CD4-positive, alpha-beta T cell (primary cell): Measurements from ENCODE around the gene ACER1. TPM values are rescaled to one million over a fixed set of nuclear protein-coding genes. Genes with fewer than 3 reads are reported as not detected.

Source experiments
- ATAC-seq: fragments of 200-7000 bp; cut with Tn5 transposase; one replicate; pipeline ENCODE4 v1.10.0; 2022; ENCODE audit warnings: mild to moderate bottlenecking; ENCODE audit not compliant: poor library complexity
- CTCF ChIA-PET: fragments of 350-600 bp; sonication (Branson Sonifier 250); formaldehyde crosslinking; loops from one replicate; lab custom pipeline; 2021; ENCODE audit warnings: antibody characterized with exemption, inconsistent platforms; lab: Charles Lee
- POLR2A ChIA-PET: fragments of 350-600 bp; sonication (Branson Sonifier 250); formaldehyde crosslinking; loops from one replicate; lab custom pipeline; 2021; ENCODE audit warnings: antibody characterized with exemption, inconsistent platforms; lab: Charles Lee
- DNase-seq, 14 experiments: peaks; one replicate each; pipeline ENCODE4 v3.0.0-alpha.2; 2013 to 2020; ENCODE audit warnings: mixed read lengths in 2 of 14
- H3K27ac ChIP-seq, 2 donors: one replicate each; pipeline versions ENCODE4 v1.5.1 to v1.7.0; 2013; ENCODE audit warnings: low read length in 2 of 2, low read depth in 1 of 2, mild to moderate bottlenecking in 1 of 2
- H3K27me3 ChIP-seq, 2 experiments: 1 replicate in 1 of 2; 2 replicates in 1 of 2; pipeline versions ENCODE4 v1.6.1 to v1.7.0; 2013; ENCODE audit warnings: low read length in 2 of 2, control low read depth in 1 of 2, mild to moderate bottlenecking in 1 of 2, moderate library complexity in 1 of 2; ENCODE audit not compliant: insufficient read depth in 2 of 2, control insufficient read depth in 1 of 2
- H3K36me3 ChIP-seq: one replicate; pipeline ENCODE4 v1.6.1; 2013; ENCODE audit warnings: low read length, control low read depth; ENCODE audit not compliant: insufficient read depth
- H3K4me1 ChIP-seq: one replicate; pipeline ENCODE4 v1.6.1; 2013; ENCODE audit warnings: low read length, control low read depth; ENCODE audit not compliant: insufficient read depth
- H3K4me3 ChIP-seq: one replicate; pipeline ENCODE4 v1.5.1; 2013; ENCODE audit warnings: mild to moderate bottlenecking, low read length, moderate library complexity
- H3K9me3 ChIP-seq, 2 experiments: 1 replicate in 1 of 2; 2 replicates in 1 of 2; pipeline versions ENCODE4 v1.6.1 to v1.7.0; 2013; ENCODE audit warnings: low read length in 2 of 2, mild to moderate bottlenecking in 2 of 2, control low read depth in 1 of 2, moderate library complexity in 1 of 2; ENCODE audit not compliant: control insufficient read depth in 1 of 2, insufficient read depth in 1 of 2
- H3K27ac Mint-ChIP-seq: one replicate; pipeline ENCODE4 v1.8.0; 2020; ENCODE audit warnings: mixed read lengths
- H3K27me3 Mint-ChIP-seq: one replicate; pipeline ENCODE4 v1.8.0; 2021; ENCODE audit warnings: mixed read lengths
- H3K36me3 Mint-ChIP-seq: one replicate; pipeline ENCODE4 v1.8.0; 2021; ENCODE audit warnings: low read depth, mixed read lengths
- H3K4me1 Mint-ChIP-seq: one replicate; pipeline ENCODE4 v1.8.0; 2021; ENCODE audit warnings: low read depth, mixed read lengths
- H3K4me3 Mint-ChIP-seq: one replicate; pipeline ENCODE4 v1.8.0; 2020; ENCODE audit warnings: mild to moderate bottlenecking, mixed read lengths
- H3K9me3 Mint-ChIP-seq: one replicate; pipeline ENCODE4 v1.8.0; 2020; ENCODE audit warnings: mixed read lengths
- intact Hi-C, 2 experiments: fragments of 100-400 bp; cut with DNase I in 1 of 2; cut with micrococcal nuclease in 1 of 2; formaldehyde crosslinking; loops; one replicate each; pipeline versions ENCODE4 v1.15.1 to v1.9.0; 2023 to 2025; cut with DNase I, micrococcal nuclease
- total RNA-seq, 174 experiments: library from RNA in 2 of 174; stranded (reverse) in 2 of 174; gene quantifications; one replicate each; pipeline ENCODE4 v1.2.3 and lab custom pipeline; 2021 to 2026
- TF ChIP-seq, protein P1 (sequence below): fragments of 200-600 bp; IDR thresholded peaks from one replicate; pipeline ENCODE4 v1.8.0; 2022; ENCODE audit warnings: antibody characterized with exemption, mild to moderate bottlenecking

ACER1 gene
- total RNA-seq, 2 experiments from 2014 or later, result 2.7 to 3.1 TPM

DNA sequence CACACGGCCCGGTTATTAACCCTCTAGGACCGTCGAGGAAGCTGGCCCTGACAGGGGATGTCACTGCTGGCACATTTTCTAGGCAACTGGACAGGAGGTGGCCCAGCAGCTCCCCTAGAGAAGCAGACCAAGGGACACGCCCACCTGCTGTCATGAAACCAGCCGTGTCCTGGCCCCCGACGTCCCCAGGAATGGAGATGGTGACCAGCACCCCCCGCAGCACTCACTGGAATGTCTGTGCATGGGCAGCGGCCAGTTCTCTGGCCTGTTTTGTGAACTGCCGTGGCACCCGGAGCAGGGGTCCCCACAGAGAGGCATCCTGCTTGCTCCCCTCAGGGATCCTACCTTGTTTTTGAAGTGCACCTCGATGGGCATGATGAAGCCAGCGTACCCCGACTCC is 71.5 kb downstream of the ACER1 start:
- ChIA-PET POLR2A (interaction anchor here (0.6 kb wide), 1 partner anchor 27 kb away, joined by 4 read pairs; no protein-coding TSS in a partner anchor), CTCF (interaction anchor here (0.7 kb wide), 1 partner anchor 15 kb away, joined by 3 read pairs; no protein-coding TSS in a partner anchor)
- Mint-ChIP-seq H3K9me3 (no peaks in the 10 kb centered on the region), H3K27me3 (no peaks in the 10 kb centered on the region), H3K36me3 (peaks cover 60% of the 10 kb centered on the region), H3K4me1 (peaks cover 26% of the 10 kb centered on the region), H3K4me3 (no peak overlapping the region), H3K27ac (peak overlapping the region; percentile 30)
- Histone ChIP-seq H3K27ac (no peak overlapping the region), H3K4me1 (peaks cover 14% of the 10 kb centered on the region), H3K36me3 (peaks cover 44% of the 10 kb centered on the region), H3K27me3 (no peaks in the 10 kb centered on the region), H3K9me3 (no peaks in the 10 kb centered on the region), H3K4me3 (no peak overlapping the region)
- intact Hi-C loops, result no loop called here
- TF ChIP-seq, protein P1, sequence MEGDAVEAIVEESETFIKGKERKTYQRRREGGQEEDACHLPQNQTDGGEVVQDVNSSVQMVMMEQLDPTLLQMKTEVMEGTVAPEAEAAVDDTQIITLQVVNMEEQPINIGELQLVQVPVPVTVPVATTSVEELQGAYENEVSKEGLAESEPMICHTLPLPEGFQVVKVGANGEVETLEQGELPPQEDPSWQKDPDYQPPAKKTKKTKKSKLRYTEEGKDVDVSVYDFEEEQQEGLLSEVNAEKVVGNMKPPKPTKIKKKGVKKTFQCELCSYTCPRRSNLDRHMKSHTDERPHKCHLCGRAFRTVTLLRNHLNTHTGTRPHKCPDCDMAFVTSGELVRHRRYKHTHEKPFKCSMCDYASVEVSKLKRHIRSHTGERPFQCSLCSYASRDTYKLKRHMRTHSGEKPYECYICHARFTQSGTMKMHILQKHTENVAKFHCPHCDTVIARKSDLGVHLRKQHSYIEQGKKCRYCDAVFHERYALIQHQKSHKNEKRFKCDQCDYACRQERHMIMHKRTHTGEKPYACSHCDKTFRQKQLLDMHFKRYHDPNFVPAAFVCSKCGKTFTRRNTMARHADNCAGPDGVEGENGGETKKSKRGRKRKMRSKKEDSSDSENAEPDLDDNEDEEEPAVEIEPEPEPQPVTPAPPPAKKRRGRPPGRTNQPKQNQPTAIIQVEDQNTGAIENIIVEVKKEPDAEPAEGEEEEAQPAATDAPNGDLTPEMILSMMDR, result no peak
- ATAC-seq (no peak), DNase-seq (no peak)

DNA sequence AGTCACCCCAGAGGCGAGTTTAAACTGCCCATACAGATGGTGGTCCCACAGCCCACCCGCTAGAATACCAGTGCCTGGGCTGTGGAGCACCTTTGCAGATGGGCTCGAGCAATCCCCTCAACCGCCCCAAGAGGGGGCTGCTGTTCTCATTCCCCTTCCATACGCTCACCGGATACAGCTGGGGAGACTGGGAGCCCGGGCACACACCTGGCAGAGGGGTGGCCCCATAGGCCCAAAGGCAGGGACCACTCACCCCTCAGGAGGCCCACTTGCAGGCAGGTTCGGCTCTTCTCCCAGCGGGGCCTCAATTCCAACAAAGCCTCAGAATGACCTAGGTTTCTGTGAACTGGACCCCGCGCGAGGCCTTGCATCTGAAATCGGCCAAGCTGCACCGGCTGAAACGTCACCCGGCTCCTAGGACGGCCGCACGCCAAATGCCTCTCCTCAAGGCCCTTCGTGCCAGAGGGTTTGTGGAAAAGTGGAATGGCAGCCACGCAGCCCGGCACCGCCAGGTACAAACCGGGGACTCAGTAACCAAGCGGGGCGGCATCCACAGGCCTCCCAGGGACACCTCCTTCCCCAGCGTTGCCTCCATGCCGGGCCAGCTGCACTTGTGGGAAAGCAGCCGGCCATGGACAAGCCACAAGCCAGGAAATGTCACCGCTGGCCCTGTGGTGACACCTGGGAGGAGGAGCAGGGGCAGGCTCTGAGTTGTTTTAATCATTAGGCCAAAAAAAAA is 72.3 kb downstream of the ACER1 start:
- no peaks in the 10 kb centered on the region for H3K27me3 Mint-ChIP-seq
- TF ChIP-seq, protein P1, result peak; percentile 60
- H3K4me3 ChIP-seq, result no peak overlapping the region
- H3K36me3 ChIP-seq, result peaks cover 44% of the 10 kb centered on the region
- POLR2A ChIA-PET, result interaction anchor here (0.6 to 0.7 kb wide), 2 partner anchors 28 to 688 kb away, joined by 3 to 4 read pairs; no protein-coding TSS in a partner anchor
- H3K36me3 Mint-ChIP-seq, result peaks cover 58% of the 10 kb centered on the region
- no peak overlapping the region for H3K27ac ChIP-seq
- H3K4me3 Mint-ChIP-seq, result no peak overlapping the region
- ATAC-seq (peak; percentile 68), DNase-seq (peak in 9 of 14 experiments; percentile 9 to 57 (median 25))
- peaks cover 26% of the 10 kb centered on the region for H3K4me1 Mint-ChIP-seq
- no peaks in the 10 kb centered on the region for H3K9me3 ChIP-seq
- CTCF ChIA-PET, result interaction anchor here (0.6 to 0.7 kb wide), 2 partner anchors 16 to 435 kb away, joined by 3 read pairs; no protein-coding TSS in a partner anchor
- H3K27me3 ChIP-seq, result no peaks in the 10 kb centered on the region
- intact Hi-C loops, result no loop called here
- no peaks in the 10 kb centered on the region for H3K9me3 Mint-ChIP-seq
- H3K27ac Mint-ChIP-seq, result no peak overlapping the region
- H3K4me1 ChIP-seq, result peaks cover 14% of the 10 kb centered on the region

DNA sequence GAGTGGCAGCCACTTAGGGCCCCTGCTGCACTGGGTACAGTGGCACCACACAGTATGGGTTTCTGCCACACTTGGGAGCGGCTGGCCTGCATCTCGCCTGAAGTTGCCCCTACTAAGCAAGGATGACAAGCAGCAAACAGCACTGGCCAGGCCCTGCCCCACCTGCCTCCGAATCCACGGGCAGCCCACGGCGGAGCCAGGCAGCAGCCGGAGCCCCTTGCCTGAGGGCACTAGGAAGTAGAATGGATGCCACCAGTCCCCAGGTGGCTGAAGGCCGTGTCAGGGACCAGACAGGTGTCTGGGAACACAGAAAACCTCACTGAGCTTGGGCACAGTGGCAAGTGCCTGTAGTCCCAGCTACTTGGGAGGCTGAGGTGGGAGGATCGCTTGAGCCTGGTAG is 73.0 kb downstream of the ACER1 start:
- TF ChIP-seq, protein P1, result no peak
- DNase-seq (no peak), ATAC-seq (no peak)
- Histone ChIP-seq H3K36me3 (peaks cover 44% of the 10 kb centered on the region), H3K27ac (no peak overlapping the region), H3K4me3 (no peak overlapping the region), H3K9me3 (no peaks in the 10 kb centered on the region), H3K4me1 (peaks cover 14% of the 10 kb centered on the region), H3K27me3 (no peaks in the 10 kb centered on the region)
- intact Hi-C loops, result no loop called here
- Mint-ChIP-seq H3K36me3 (peaks cover 62% of the 10 kb centered on the region), H3K27ac (no peak overlapping the region), H3K4me1 (peaks cover 26% of the 10 kb centered on the region), H3K27me3 (no peaks in the 10 kb centered on the region), H3K4me3 (no peak overlapping the region), H3K9me3 (no peaks in the 10 kb centered on the region)
- CTCF ChIA-PET, result no interaction called here
- POLR2A ChIA-PET, result interaction anchor here (0.7 kb wide), 1 partner anchor 689 kb away, joined by 3 read pairs; no protein-coding TSS in a partner anchor
